GM18498 (cell line): Measurements from ENCODE around the gene ALS2CL.

ENCODE experiments used
- ATAC-seq: cut with Tn5 transposase; IDR thresholded peaks from one replicate; pipeline ENCODE4 v1.9.1; 2021; ENCODE audit warnings: mild to moderate bottlenecking, moderate library complexity; ENCODE audit not compliant: unreplicated experiment

ALS2CL gene

DNA sequence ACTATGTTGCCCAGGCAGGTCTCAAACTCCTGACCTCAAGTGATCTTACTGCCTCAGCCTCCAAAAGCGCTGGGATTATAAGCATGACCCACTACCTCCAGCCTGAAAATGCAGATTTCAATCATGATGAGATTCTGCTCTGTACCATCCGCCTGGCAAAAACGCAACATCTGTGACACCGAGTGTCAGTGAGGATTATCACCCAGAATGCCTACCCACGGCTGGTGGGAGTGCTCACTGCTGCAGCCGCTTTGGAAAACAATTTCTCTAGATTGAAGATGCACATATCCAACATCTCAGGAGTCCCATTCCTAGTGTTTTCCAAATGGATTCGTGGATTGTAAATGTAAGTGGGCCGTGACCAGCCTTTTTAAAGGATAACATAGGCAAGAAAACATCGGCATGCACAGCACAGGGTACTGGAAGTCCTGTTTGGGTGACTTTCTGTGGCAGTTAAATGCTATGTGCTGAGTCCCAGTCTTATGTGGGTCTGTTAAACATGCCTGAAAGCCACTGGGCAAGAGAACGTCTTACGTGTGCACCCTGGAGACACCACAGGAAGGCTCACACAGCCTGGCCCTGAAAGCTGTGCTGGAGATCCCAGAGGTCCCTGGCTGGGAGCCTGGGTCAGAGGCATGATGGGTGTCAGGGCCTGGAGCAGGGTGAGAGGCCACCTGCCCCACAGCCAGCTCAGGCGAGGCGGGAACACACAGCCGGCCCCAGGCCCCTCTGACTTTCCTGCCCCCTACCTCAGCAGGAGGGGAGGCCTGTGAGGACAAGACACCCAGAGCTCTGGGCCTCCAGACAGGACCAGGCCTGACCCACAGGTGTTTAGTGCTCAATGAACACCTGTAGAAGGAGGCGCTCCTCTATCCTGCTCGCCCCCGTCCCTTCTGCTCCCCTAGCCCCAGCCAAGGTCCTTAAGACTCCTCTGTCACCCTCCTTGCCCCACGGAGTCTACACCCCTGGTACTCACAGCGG lies 23.3 kb upstream of the ALS2CL start:
- no peak for ATAC-seq

DNA sequence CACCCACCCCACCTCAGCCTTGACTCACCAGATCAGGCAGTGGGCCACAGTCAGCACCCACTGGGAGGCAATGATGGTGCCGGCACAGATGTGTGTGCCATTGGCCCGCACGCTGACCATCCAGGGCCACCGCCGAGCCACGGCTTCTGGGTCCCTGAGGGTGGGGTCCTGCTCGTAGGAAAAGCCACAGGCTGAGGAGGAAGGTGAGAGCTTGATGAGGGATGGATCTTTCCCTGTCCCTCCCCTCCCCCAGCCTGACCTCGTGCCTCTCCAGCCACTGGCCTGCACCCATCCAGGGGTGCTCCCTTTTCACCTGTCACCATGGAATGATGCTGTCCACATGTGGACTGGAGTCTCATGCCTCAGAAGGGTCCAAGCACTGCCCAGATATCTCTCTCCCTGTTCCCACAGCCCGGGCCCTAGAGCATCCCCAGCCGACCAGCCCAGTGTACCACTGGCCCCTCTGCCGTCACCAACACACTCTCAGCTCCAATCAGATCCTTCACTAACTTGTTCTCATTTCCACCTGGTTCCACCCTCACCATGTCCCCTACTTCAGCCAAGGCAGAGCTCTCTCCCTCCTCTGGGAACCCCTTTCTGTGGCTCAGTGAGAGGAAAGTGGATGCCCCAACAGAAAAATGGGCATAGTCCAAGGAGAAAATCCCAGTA lies 22.2 kb upstream of the ALS2CL start:
- ATAC-seq: no peak

GRCh38 chr3:46714728-46715506 lies 21.4 kb upstream of the ALS2CL start:
- no peak for ATAC-seq

DNA sequence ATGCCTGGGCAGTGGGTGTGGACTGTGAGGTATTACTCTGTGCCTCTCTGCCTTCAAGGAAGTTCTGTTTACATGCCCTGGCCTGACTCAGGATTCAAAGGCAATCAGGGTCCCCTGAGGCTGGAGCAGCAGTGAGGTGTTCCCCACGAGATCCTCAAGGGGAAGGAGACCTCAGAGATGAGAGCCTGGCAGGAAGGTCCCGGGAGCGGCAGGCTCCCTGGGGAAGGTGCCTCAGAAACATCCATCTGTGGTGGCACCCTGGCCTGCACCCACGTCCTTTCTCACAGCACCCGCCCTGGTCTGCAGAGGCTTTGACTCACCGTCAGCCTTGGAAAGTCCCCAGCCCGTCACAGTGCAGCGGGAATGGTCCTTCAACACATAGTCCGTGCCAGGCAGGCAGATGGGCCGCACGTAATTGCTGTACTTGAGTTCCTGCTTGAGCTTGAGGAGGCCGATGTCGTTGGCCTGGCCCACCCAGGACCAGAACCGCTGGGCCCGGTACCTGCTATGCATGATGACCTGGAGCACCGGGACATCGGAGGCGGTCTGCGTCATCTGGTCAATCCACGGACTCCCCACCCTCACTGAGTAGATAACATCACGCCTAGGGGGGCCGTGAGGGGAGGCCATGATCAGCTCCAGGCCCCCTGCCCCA lies 20.5 kb upstream of the ALS2CL start:
- no peak for ATAC-seq

DNA sequence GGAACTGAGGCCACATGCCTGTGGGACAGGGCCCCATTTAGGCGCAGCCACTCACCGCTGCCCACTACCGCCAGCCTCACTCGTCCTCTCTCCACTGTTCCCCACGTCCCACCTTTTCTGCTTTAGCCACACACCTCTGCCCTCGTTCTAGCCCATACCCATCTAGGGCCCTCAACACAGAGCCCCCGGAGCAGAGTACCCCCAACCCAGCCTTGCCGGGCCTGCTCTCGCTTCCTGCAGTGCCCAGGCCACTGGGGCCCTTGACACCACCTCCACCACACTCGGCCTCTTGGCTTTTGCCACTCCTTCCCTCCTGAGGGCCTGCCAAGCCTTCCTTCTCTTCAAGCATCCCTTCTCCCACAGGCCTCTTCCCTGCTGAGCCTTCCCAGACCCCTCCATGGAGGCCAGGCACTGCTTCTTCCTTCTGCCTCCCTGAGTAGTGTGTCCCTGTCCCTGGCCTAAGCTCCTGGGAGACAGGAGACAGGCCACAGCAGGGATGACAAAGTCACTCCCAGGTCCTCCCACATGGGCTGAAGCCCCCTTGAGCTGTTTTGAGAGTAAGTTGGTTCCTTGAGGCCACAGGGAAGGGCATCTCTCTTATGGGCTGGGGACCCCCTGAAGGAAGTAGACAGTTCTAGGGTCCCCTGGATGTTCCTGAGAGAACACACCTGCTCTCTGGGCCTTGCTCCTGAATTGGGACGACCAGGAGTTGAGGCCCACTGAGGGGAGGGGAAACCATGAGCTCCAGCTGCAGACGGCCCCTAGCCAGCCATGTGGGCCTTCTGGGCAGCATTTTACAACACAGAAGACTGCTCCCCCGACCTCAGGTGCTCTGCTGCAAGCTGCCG lies 19.8 kb upstream of the ALS2CL start:
- ATAC-seq: no peak

- ATAC-seq: no peak
These were observed 18.9 kb upstream of the ALS2CL start for GRCh38 chr3:46712191-46713049.

DNA sequence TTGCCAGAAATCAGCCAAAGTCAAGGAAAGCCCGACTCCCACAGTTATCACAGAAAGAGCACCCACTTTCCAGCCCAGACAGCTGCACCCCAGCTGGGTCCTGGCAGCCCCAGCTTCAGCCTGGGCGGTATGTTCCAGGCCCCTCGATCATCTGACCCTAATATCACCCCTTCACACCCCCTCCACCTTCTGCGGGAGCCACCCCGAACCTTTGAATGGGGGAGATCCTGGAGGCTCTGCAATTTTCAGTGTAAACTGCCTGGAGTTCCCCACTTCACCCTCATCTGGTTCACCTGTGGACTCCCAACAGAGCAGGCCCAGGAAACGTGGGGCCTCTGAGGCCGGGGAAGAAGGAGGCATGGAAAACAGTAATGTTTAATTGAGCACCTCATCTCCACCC lies 18.3 kb upstream of the ALS2CL start:
- ATAC-seq: no peak

DNA sequence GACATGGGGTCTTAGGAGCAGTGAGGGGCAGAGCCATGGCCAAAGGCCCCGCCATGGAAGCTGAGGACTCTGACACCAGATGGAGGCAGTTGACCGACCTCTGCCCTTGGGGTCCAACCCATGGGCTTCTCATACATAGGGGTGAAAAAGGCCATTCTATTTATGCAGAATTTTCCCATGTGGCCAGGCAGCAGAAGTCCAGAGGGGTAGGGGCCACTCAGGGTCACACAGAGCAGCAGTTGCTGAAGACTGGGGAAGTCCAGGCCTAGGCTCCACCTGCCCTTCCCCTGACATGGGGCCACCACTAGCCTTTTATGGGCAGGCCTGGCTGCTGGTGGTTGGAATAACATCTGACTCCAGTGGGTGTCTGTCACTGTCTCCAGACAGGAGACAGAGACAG lies 17.8 kb upstream of the ALS2CL start:
- ATAC-seq: no peak

GRCh38 chr3:46710671-46711295 lies 17.3 kb upstream of the ALS2CL start:
- ATAC-seq: no peak

DNA sequence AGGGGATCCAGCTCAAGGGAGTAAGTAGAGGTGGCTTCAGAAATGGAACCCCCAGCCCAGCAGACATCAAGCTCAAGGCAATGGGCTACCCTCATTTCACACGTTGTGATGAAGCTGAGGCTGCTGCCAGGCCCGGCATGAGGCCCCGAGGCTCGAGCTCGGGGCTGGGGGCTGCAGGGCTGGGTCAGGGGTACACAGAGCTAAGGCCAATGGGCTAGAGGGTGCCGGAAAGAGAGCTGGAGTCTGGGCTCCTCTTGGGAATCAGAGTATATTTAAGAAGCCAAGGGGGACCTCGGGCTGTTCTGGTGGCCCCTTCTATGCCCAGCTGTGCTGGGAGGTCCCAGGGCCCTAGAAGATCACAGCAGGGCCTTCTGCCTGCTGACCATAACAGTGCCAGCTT lies 16.8 kb upstream of the ALS2CL start:
- no peak for ATAC-seq

GRCh38 chr3:46709721-46710120 lies 16.2 kb upstream of the ALS2CL start:
- ATAC-seq: no peak

DNA sequence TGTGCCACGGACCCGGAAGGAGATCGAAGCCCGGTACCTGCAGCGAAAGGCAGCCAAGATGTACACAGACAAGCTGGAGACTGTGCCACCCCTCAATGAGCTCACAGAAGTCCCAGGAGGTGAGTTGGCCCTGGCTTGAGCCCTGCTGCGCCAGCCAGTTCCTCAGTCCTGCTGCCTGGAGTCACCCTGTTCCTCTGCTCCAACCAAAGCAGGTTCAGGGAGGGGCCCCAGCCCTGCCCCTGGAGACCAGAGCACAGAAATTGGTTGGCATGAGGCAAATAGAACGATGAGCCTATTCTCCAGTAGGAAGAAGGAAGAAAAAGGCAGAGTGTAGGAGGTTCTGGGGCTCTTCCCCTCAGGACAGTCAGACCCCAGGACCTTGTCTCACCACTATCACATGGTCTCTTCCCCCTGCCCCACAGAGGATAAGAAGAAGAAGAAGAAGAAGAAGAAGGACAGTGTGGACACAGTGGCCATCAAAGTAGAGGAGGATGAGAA lies 15.7 kb upstream of the ALS2CL start:
- no peak for ATAC-seq

GRCh38 chr3:46708401-46709156 lies 15.1 kb upstream of the ALS2CL start:
- ATAC-seq: no peak

GRCh38 chr3:46707601-46708011 lies 14.1 kb upstream of the ALS2CL start:
- ATAC-seq: no peak

- ATAC-seq: no peak
These were observed 13.5 kb upstream of the ALS2CL start for GRCh38 chr3:46706771-46707582.

DNA sequence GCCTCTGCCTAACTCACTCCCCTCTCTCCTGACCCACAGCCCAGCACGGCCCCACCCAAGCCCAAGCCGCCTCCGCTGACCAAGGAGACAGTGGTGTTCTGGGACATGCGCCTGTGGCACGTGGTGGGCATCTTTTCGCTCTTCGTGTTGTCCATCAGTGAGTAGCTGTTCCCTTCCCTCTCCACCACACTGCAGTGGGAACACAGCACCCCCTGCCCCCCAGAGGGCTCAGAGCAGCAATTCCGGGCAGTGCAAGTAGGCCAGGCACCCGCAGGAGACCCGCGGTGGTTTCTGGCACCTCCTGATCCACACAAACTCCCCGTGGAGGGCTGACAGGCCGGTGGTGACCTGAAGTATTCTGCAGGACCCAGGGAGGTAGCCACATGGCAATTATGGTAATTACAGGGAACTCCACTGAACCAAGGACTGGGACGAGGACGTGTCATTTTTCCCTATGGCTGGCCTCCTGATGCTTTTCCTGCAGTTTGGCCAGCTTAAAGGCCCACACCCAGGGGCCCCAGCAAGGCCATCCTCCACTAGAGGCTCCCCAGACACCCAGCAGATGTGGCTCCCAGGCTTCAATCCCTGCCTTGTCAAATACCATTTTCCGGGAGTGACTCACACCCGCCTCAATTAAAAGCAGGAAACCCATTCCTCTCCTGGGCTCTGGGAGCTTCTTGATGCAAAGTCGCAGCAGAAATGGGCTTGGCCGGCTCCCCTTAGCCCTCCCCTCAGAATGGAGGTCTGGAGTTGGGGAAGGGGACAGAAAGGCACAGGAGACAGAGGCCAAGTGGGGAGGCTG lies 12.5 kb upstream of the ALS2CL start:
- ATAC-seq: no peak
